GM12875 (cell line): ENCODE results near the gene RNF151.

ENCODE experiments used
- H3K4me3 ChIP-seq: one replicate; pipeline ENCODE4 v1.5.1; 2011; ENCODE audit warnings: low read depth, low read length, control low read depth
- TF ChIP-seq, protein P1 (sequence below): IDR thresholded peaks from 2 replicates; pipeline ENCODE4 v1.5.1; 2011; ENCODE audit warnings: low read depth, mild to moderate bottlenecking, control low read depth, inconsistent platforms, low read length, moderate library complexity, borderline replicate concordance; ENCODE audit not compliant: insufficient read depth

The RNF151 gene

GRCh38 chr16:1997494-1998359 lies 31.1 kb downstream of the RNF151 start:
- H3K4me3 ChIP-seq: no peak overlapping the region
- TF ChIP-seq, protein P1, sequence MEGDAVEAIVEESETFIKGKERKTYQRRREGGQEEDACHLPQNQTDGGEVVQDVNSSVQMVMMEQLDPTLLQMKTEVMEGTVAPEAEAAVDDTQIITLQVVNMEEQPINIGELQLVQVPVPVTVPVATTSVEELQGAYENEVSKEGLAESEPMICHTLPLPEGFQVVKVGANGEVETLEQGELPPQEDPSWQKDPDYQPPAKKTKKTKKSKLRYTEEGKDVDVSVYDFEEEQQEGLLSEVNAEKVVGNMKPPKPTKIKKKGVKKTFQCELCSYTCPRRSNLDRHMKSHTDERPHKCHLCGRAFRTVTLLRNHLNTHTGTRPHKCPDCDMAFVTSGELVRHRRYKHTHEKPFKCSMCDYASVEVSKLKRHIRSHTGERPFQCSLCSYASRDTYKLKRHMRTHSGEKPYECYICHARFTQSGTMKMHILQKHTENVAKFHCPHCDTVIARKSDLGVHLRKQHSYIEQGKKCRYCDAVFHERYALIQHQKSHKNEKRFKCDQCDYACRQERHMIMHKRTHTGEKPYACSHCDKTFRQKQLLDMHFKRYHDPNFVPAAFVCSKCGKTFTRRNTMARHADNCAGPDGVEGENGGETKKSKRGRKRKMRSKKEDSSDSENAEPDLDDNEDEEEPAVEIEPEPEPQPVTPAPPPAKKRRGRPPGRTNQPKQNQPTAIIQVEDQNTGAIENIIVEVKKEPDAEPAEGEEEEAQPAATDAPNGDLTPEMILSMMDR: no peak

GRCh38 chr16:1998360-1998835 lies 31.7 kb downstream of the RNF151 start:
- no peak overlapping the region for H3K4me3 ChIP-seq
- TF ChIP-seq, protein P1: no peak

- TF ChIP-seq, protein P1: no peak
- no peak overlapping the region for H3K4me3 ChIP-seq
These were observed 32.5 kb downstream of the RNF151 start for GRCh38 chr16:1998852-1999801.

DNA sequence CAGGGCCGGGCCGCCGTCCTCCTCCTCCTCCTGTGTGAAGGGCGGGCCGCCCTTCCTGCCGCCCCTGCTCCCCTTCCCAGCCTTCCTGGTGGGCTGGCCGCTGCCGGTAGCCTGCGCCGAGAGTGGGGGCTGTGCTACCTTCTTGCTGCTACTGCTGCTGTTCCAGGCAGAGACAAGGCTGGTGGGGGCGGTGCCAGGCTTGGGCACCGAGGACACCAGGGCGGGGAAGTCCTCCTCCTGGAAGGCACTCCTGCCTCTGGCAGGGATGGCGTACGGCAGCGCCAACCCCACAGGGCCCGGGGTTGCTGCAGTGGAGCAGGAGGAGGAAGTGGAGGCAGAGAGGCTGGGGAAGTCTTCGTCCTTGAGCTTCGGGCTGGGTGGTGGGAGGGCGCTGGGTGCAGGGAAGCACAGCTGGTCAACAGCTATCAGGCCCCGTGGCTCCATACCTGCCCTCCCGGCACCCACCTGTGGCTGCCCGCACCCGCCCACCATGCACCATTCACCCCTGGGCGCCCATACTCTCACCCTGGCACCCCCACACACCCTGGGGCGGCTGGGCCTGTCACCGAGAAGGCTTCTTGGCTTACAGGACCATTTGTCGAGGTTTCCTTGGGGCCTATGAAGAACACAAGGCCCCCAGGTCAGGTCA lies 33.3 kb downstream of the RNF151 start:
- TF ChIP-seq, protein P1: no peak

GRCh38 chr16:2001035-2001434 lies 34.4 kb downstream of the RNF151 start:
- H3K4me3 ChIP-seq: no peak overlapping the region
- TF ChIP-seq, protein P1: no peak

More for the DNA sequence above, 33.3 kb downstream of the RNF151 start:
- no peak overlapping the region for H3K4me3 ChIP-seq

DNA sequence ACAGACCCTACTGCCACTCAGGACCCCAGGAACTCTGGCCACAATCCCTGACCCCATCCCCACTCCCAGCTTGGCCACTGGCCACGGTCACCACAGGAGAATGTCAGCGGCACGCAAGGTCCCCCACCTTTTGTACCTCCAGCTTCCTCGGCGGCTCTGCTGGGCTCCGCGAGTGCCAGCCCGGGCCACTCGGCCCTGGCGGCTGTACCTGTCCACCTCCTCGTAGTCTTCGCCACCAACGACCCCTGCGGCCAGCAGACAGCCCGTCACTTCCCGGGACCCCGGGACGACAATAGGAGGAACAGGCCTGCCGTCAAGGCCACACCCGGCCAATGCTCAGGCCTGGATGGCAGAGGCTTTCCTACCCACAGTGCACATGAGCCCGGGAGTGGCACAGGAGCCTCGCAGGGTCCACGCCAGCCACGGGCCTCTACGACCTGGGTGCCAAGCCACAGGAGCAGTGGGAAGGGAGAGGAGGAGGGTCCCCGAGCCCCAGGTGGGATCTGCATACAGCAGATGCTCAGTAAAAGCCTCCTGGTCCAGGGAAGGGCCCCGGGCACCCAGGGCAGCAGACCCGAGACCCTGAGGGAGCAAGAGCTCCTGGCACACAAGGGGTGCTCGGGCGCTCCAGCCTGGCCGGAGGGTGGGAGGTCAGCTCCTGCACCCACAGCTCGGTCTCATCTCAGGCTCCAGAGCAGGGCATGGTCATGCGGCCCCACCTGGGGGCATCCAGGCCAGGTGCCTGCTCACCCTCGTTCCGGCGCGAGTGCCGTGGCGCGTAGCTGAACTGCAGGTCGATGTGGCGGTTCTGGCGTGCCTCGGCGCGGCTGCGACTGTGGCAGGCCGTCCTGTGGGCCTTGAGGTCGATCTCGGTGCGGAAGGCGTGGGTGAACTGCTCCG lies 35.0 kb downstream of the RNF151 start:
- TF ChIP-seq, protein P1: no peak
- no peak overlapping the region for H3K4me3 ChIP-seq
